Measurements from ENCODE around the gene RAX2. TPM values are rescaled to one million over a fixed set of nuclear protein-coding genes. Genes with fewer than 3 reads are reported as not detected.

Gene RAX2
- total RNA-seq, 3 donors from 2014 or later, result not detected

- H3K36me3 ChIP-seq (ENCODE audit: low read depth), result no peaks in the 10 kb centered on the region
- no peaks in the 10 kb centered on the region for H3K9me3 ChIP-seq
- H3K4me1 ChIP-seq (ENCODE audit: low read depth), result no peaks in the 10 kb centered on the region
- ATAC-seq, result no peak
- DNase-seq, result no peak
- no peak for TF ChIP-seq CTCF (IDR thresholded peaks at IDR 0.05)
- intact Hi-C loops (cut with DNase I, micrococcal nuclease), result no loop called here
- no peak overlapping the region for H3K4me3 ChIP-seq
Observed at GRCh38 chr19:3753631-3754410, 18.2 kb downstream of the RAX2 start.

GRCh38 chr19:3752492-3752891 lies 19.5 kb downstream of the RAX2 start:
- Histone ChIP-seq H3K4me1 (ENCODE audit: low read depth) (no peaks in the 10 kb centered on the region), H3K9me3 (no peaks in the 10 kb centered on the region), H3K4me3 (no peak overlapping the region), H3K36me3 (ENCODE audit: low read depth) (no peaks in the 10 kb centered on the region)
- intact Hi-C loops (cut with DNase I, micrococcal nuclease), result no loop called here
- no peak for TF ChIP-seq CTCF (IDR thresholded peaks at IDR 0.05)
- DNase-seq (no peak), ATAC-seq (peak; percentile 13)

GRCh38 chr19:3751236-3751635 lies 20.8 kb downstream of the RAX2 start:
- Histone ChIP-seq H3K9me3 (no peaks in the 10 kb centered on the region), H3K4me3 (no peak overlapping the region), H3K4me1 (ENCODE audit: low read depth) (no peaks in the 10 kb centered on the region), H3K36me3 (ENCODE audit: low read depth) (peaks cover 2% of the 10 kb centered on the region)
- no peak for TF ChIP-seq CTCF (IDR thresholded peaks at IDR 0.05)
- ATAC-seq (no peak), DNase-seq (no peak)
- intact Hi-C loops (cut with DNase I, micrococcal nuclease), result no loop called here

GRCh38 chr19:3750211-3750610 lies 21.8 kb downstream of the RAX2 start:
- DNase-seq (no peak), ATAC-seq (no peak)
- Histone ChIP-seq H3K4me1 (ENCODE audit: low read depth) (no peaks in the 10 kb centered on the region), H3K4me3 (no peak overlapping the region), H3K36me3 (ENCODE audit: low read depth) (peaks cover 2% of the 10 kb centered on the region), H3K9me3 (no peaks in the 10 kb centered on the region)
- intact Hi-C loops (cut with DNase I, micrococcal nuclease), result no loop called here
- TF ChIP-seq CTCF (IDR thresholded peaks at IDR 0.05), result no peak

- H3K36me3 ChIP-seq (ENCODE audit: low read depth), result peaks cover 2% of the 10 kb centered on the region
- H3K4me3 ChIP-seq, result no peak overlapping the region
- ATAC-seq, result peak; percentile 30
- intact Hi-C loops (cut with DNase I, micrococcal nuclease), result no loop called here
- TF ChIP-seq CTCF (IDR thresholded peaks at IDR 0.05), result no peak
- no peaks in the 10 kb centered on the region for H3K9me3 ChIP-seq
- no peak for DNase-seq
- H3K4me1 ChIP-seq (ENCODE audit: low read depth), result no peaks in the 10 kb centered on the region
Observed at GRCh38 chr19:3748965-3749364, 23.1 kb downstream of the RAX2 start.

Data from mucosa of descending colon (tissue), 3 donors.